Measurements from ENCODE around the gene CES5A.
"Not testable (repeated sequence)": the region's sequence is repeated elsewhere in the genome, so short reads cannot be mapped to it uniquely, and the experiment has no call there.

Gene CES5A

DNA sequence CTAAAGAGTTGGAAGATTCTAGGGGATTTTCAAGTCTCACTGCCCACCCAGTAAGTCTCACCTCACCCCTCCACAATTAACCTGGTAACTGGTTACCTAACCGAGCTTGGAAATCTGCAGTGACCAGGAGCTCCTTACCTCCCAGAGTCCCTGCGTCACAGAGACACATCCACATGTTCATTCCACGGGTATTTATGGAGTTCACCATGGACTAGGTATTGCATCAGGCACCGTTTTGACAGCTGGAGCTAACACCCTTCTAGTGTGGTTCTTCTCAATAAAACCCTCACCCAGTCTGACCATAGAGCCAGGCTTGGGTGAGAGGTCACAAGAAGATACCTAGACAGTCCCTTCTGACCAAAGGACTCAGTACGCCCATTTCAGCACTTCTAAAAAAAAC, 2.1 kb downstream of the CES5A start:
- DNase-seq (ENCODE audit: low read depth in 2 of 2): no peak

DNA sequence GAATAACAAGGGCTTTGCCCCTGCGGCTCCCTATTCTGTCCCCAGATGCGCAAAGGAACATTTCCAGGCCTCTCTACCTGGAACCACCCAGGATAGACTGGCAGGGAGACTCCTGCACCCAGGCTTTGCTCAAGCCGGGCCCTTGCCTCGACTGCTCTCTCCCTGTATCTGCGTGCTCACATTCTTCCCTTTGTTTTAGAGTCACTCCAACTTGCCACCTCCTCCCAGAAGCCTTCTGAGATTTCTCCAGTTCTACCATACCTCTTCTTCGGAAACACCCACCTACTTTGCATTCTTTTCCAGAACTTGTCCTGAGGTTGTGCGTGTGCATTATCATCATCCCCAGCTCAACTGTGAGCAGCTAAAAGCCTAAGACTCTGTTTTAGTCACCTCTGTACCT, 3.0 kb downstream of the CES5A start:
- no peak for DNase-seq (ENCODE audit: low read depth in 2 of 2)

DNA sequence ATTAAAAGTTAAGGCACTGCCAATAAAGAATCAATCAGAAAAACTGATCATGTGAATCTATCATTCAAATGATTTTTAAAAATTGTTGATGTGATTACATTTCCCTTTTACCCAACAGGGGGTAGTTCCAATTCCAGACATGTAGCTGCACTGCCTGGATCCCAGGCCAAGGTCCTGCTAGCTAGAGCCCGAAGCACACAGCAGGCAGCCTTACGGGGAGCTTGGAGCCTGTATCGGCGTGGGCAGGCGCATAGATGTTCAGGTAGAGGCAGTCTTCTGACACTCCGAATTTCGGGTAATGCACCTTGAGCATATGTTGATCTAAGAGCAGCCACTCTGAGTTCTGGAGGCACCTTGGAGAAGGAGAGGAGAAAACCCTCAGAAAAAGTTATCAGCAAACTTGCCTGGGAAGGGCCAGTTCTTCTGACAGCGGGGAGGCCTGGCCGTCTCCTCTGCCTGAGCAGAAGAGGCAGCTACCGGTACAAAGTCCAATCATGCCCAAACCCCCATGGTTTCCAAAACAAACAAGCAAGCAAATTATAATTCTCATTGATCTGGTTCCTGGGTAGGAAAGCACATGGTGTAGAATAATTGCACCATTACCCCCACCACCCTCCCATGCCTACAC, 3.6 kb downstream of the CES5A start:
- no peak for DNase-seq (ENCODE audit: low read depth in 2 of 2)

- no peak for DNase-seq (ENCODE audit: low read depth in 2 of 2)
Measured at GRCh38 chr16:55868980-55869379, 6.2 kb downstream of the CES5A start.

GRCh38 chr16:55868137-55868536, 7.0 kb downstream of the CES5A start:
- DNase-seq (ENCODE audit: low read depth in 2 of 2): no peak

DNA sequence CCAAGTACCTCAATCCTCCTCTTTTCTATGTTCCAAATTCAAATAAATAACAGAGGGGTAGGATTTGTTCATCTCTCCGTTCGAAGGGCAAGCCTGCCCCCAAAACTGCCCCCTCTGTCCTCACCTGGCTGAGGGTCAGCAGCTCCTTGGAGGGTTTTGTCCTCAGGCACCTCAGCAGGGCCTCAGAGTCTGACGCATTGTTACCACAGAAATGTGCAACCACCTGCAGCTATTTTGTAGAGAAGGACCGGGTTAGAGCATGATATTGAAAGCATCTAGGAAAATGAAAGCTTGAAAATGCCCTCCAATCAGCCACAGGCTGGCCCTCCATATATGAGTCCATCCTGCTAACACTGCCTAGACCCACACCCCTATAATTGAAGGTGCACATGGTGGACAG, 13.9 kb downstream of the CES5A start:
- DNase-seq (ENCODE audit: low read depth in 2 of 2): no peak

GRCh38 chr16:55857650-55858049, 17.5 kb downstream of the CES5A start:
- DNase-seq (ENCODE audit: low read depth in 2 of 2): not testable (repeated sequence)

DNA sequence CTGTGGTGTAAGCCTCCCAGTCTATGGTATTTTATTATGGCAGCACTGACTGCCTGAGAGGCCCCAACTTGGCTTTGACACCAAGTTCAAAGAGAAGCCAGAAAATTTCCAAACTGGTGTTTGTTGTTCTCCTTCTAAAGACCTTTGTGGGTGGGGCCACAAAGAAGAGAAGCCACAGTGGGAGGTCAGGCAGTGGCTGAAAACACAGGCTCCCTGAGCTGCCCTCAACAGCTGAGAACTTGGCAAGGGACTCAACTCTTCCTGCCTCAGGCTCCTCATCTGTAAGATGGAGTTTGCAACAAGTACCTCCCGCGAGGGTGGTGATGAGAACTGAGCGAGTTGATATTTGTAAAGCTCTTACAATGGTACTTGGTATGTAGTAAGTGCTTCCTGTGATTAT, 18.2 kb downstream of the CES5A start:
- DNase-seq (ENCODE audit: low read depth in 2 of 2): no peak

GRCh38 chr16:55853114-55853513, 22.1 kb downstream of the CES5A start:
- no peak for DNase-seq (ENCODE audit: low read depth in 2 of 2)

- DNase-seq (ENCODE audit: low read depth in 2 of 2): no peak
Measured at GRCh38 chr16:55849536-55849935, 25.6 kb downstream of the CES5A start.

- DNase-seq (ENCODE audit: low read depth in 2 of 2): no peak
Measured at GRCh38 chr16:55846598-55847346, 28.4 kb downstream of the CES5A start.

- no peak for DNase-seq (ENCODE audit: low read depth in 2 of 2)
Measured at GRCh38 chr16:55843105-55843395, 32.1 kb downstream of the CES5A start.

- DNase-seq (ENCODE audit: low read depth in 2 of 2): no peak
Measured at GRCh38 chr16:55842369-55843104, 32.6 kb downstream of the CES5A start.

GRCh38 chr16:55839115-55839514, 36.1 kb downstream of the CES5A start:
- DNase-seq (ENCODE audit: low read depth in 2 of 2): no peak

DNA sequence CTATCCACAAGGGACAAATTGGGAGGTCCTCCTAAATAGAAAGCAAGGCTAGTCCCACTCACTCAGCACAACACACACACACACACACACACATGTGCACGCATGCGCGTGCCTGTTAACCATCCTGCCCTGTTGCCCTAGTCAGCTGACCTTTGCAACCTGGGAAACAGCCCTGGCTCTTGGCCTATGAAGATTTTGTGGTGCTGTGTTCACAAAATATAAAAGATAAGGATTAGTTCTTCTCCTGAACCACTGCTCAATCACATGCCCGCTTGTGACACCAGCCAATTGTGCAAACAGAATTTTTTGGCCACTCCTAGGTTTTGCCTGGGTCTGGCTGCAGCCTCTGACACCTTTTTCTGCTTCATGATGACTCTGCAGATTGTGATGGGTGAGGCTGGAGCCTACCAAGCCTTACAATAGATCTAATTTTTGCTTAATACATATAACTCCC, 39.0 kb downstream of the CES5A start:
- no peak for DNase-seq (ENCODE audit: low read depth in 2 of 2)

GRCh38 chr16:55835581-55835980, 39.6 kb downstream of the CES5A start:
- DNase-seq (ENCODE audit: low read depth in 2 of 2): no peak

GRCh38 chr16:55835173-55835572, 40.0 kb downstream of the CES5A start:
- not testable (repeated sequence) for DNase-seq (ENCODE audit: low read depth in 2 of 2)

- DNase-seq (ENCODE audit: low read depth in 2 of 2): no peak
Measured at GRCh38 chr16:55834049-55834448, 41.1 kb downstream of the CES5A start.

DNA sequence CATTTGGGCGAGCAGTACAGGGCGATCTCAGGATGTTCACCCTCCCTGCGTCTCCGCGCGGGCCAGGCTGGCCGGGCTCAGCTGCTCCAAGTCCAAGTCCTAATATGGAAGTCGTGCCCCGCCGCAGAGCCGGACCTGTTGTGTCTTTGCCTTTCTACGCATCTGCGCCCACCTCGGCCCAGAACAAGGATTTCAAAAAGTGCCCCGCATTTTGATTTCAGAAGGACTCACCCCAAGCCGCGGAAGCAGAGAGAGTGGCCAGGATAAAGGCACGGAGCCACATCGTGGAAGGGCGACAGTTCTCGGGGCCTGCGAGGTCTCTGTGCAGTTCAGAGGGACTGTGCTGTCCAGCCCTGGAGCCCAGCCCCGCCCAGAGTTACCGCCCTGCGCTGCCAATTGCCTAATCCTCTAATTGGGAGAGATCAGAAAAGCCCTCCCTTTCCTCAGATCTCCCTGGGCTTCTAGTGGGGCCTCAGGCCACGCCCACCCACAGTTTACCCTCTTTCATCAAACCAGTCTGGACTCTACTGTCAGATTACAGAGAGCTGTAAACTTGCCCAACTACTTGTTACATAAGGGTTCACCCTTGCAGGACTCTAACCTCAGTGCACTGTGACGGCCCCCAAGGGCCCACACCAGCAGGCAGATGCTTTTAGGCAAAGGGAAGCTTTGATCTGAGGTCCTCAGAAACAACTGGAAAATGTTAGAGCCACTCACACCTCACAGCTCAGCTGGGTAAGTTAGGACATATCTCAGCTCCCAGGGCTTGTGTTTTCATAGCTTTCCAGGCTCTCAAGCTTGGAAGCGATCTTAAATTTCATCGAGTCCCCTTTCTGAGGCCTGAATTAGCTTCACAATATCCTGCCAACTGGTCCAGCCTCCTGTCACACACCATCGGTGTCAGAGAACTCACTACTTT, 42.1 kb downstream of the CES5A start, which contains the start of gene CES1:
Gene CES1, minus strand, starts transcription at position 324 of the 919 bp plus-strand sequence. Its CDS starts 41 bp downstream, at position 283.
- DNase-seq (ENCODE audit: low read depth in 2 of 2): no peak

- no peak for DNase-seq (ENCODE audit: low read depth in 2 of 2)
Measured at GRCh38 chr16:55832425-55832772, 42.8 kb downstream of the CES5A start.

GRCh38 chr16:55830658-55831294, 44.4 kb downstream of the CES5A start:
- no peak for DNase-seq (ENCODE audit: low read depth in 2 of 2)

All from stimulated activated CD8-positive, alpha-beta memory T cell treated with anti-CD3 and anti-CD28 coated beads, Interleukin-7, amount 100 ng/mL, for 4 hours (primary cell).